PC-3 (cell line): ENCODE results near the gene SIVA1. TPM values are rescaled to one million over a fixed set of nuclear protein-coding genes. Genes with fewer than 3 reads are reported as not detected.
"Not testable (repeated sequence)": the region's sequence is repeated elsewhere in the genome, so short reads cannot be mapped to it uniquely, and the experiment has no call there.

ENCODE experiments used
- ATAC-seq: fragments of 200-7000 bp; cut with Tn5 transposase; 2 replicates; pipeline ENCODE4 v1.9.1; 2020; ENCODE audit warnings: mild to moderate bottlenecking, moderate library complexity
- BruUV-seq: library from RNA; stranded (reverse); fragments of 400-500 nt; replicated peaks from 2 replicates; lab custom pipeline; 2021; lab: Mats Ljungman, UMichigan
- CTCF ChIA-PET: fragments of 300-600 bp; sonication (Branson Sonifier 250); formaldehyde crosslinking; loops from one replicate; lab custom pipeline; 2022; ENCODE audit warnings: antibody characterized with exemption; lab: Charles Lee
- POLR2A ChIA-PET: fragments of 300-600 bp; sonication (Branson Sonifier 250); formaldehyde crosslinking; loops from one replicate; lab custom pipeline; 2022; ENCODE audit warnings: antibody characterized with exemption; ENCODE audit not compliant: unreplicated experiment; lab: Charles Lee
- DNase-seq: peaks from one replicate; pipeline ENCODE4 v3.0.0-alpha.2; 2015
- H2AFZ ChIP-seq: fragments of 300-600 bp; sonication (generic); 2 replicates; pipeline ENCODE4 v1.6.0; 2016; ENCODE audit warnings: antibody characterized with exemption, low read length
- H3F3A ChIP-seq: fragments of 300-600 bp; sonication (generic); one replicate; pipeline ENCODE4 v1.6.0; 2017; ENCODE audit warnings: antibody characterized with exemption, low read length, control low read depth, mild to moderate bottlenecking; ENCODE audit not compliant: unreplicated experiment
- H3K27ac ChIP-seq: fragments of 300-600 bp; sonication (generic); 2 replicates; pipeline ENCODE4 v1.5.1; 2016; ENCODE audit warnings: mild to moderate bottlenecking, low read length
- H3K27me3 ChIP-seq: fragments of 300-600 bp; sonication (generic); 2 replicates; pipeline ENCODE4 v1.6.1; 2016; ENCODE audit warnings: low read length, mixed read lengths
- H3K36me3 ChIP-seq: fragments of 300-600 bp; sonication (generic); 2 replicates; pipeline ENCODE4 v1.6.1; 2016; ENCODE audit warnings: low read depth, mixed run types, low read length, mixed read lengths
- H3K4me1 ChIP-seq: fragments of 300-600 bp; sonication (generic); 2 replicates; pipeline ENCODE4 v1.5.1; 2016; ENCODE audit warnings: low read length; ENCODE audit not compliant: insufficient read depth
- H3K4me2 ChIP-seq: fragments of 300-600 bp; sonication (generic); 2 replicates; pipeline ENCODE4 v1.6.0; 2016; ENCODE audit warnings: low read length
- H3K4me3 ChIP-seq: fragments of 300-600 bp; sonication (generic); 2 replicates; pipeline ENCODE4 v1.5.1; 2016; ENCODE audit warnings: mild to moderate bottlenecking, low read length, mixed read lengths
- H3K79me2 ChIP-seq: fragments of 300-600 bp; sonication (generic); 2 replicates; pipeline ENCODE4 v1.6.1; 2017; ENCODE audit warnings: low read length, mixed read lengths
- H3K9ac ChIP-seq: fragments of 300-600 bp; sonication (generic); 2 replicates; pipeline ENCODE4 v1.6.0; 2016; ENCODE audit warnings: mild to moderate bottlenecking, low read length
- H3K9me2 ChIP-seq: fragments of 300-600 bp; sonication (generic); replicated peaks from 2 replicates; pipeline ENCODE4 v1.6.1; 2016; ENCODE audit warnings: mixed run types, low read length, mixed read lengths
- H3K9me3 ChIP-seq: fragments of 300-600 bp; sonication (generic); 2 replicates; pipeline ENCODE4 v1.6.1; 2016; ENCODE audit warnings: low read length, mixed read lengths
- H4K20me1 ChIP-seq: fragments of 300-600 bp; sonication (generic); 2 replicates; pipeline ENCODE4 v1.6.1; 2016; ENCODE audit warnings: low read length, mixed read lengths
- EZH2 ChIP-seq: fragments of 300-600 bp; sonication (generic); IDR thresholded peaks from one replicate; pipeline ENCODE4 v1.6.1; 2017; ENCODE audit warnings: antibody characterized with exemption, mild to moderate bottlenecking, low read length; ENCODE audit not compliant: unreplicated experiment
- EZH2phosphoT487 ChIP-seq: fragments of 300-600 bp; sonication (generic); IDR thresholded peaks from 2 replicates; pipeline ENCODE4 v1.6.1; 2018; ENCODE audit warnings: mild to moderate bottlenecking, antibody characterized with exemption, low read length, borderline replicate concordance
- intact Hi-C: fragments of 100-400 bp; cut with micrococcal nuclease; formaldehyde crosslinking; loops from 2 replicates; pipeline ENCODE4 v1.9.0; 2023
- total RNA-seq: library from RNA; depleted of rRNA; stranded (reverse); fragments of >200 nt; gene quantifications from 2 replicates; pipeline ENCODE4 v1.2.3, GENCODE V29; 2014
- TF ChIP-seq, protein P1 (sequence below): fragments of 300-600 bp; sonication (generic); conservative IDR thresholded peaks from 2 replicates; pipeline ENCODE4 v1.5.1; 2017; ENCODE audit warnings: antibody characterized with exemption, low read depth, mild to moderate bottlenecking, low read length

SIVA1 gene
- total RNA-seq, 1 experiment from 2014 or later = 375 TPM

DNA sequence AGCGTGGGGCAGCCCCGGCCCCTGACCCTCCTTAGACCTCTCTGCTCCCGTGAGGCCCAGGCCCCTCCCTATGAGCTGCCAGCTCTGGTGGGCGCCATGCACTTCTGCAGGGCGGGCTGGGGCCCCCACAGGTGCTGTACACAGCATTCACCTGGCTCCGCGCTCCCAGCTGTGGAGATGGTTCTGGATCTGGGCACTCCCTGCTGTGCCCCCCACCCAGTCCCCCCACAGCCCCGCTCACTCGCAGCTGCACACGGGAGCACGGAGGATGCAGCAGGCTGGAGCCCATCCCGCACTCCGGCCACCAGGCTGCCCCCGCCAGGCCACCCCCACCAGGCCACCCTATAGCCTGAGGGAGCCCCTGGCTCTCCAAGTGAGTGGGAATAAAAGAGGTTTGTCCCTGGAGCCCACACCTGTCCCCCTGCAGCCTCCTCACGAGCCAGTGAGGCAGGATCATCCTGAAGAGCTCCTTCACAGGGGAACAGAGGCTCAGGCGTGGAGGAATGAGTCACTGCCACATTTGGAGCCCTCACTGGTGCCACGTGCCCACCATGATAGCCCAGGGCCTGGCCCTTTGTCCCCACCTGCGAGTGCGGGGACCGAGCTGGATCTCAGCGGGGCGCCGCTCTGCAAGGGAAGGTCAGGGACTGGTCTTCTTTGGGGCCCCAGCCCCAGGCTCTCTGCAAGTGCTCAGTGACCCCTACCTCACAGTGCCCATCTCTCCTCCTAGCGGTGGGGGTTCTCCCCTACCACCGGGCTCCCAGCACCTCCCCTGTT, 27.0 kb upstream of the SIVA1 start:
- no peak overlapping the region for H3K9ac ChIP-seq
- no peak overlapping the region for H2AFZ ChIP-seq
- H3K4me1 ChIP-seq = peaks cover 7% of the 10 kb centered on the region
- H3K27ac ChIP-seq = no peak overlapping the region
- no peaks in the 10 kb centered on the region for H3K9me2 ChIP-seq
- H3K27me3 ChIP-seq = no peaks in the 10 kb centered on the region
- H3F3A ChIP-seq = no peaks in the 10 kb centered on the region
- intact Hi-C loops = loop anchor here (2.0 kb wide), 1 partner anchor 21 kb away; no protein-coding TSS in a partner anchor
- ChIA-PET POLR2A (no interaction called here), CTCF (no interaction called here)
- BruUV-seq = no TSS peak
- no peaks in the 10 kb centered on the region for H3K9me3 ChIP-seq
- TF ChIP-seq EZH2phosphoT487 (no peak), EZH2 (no peak)
- TF ChIP-seq, protein P1, sequence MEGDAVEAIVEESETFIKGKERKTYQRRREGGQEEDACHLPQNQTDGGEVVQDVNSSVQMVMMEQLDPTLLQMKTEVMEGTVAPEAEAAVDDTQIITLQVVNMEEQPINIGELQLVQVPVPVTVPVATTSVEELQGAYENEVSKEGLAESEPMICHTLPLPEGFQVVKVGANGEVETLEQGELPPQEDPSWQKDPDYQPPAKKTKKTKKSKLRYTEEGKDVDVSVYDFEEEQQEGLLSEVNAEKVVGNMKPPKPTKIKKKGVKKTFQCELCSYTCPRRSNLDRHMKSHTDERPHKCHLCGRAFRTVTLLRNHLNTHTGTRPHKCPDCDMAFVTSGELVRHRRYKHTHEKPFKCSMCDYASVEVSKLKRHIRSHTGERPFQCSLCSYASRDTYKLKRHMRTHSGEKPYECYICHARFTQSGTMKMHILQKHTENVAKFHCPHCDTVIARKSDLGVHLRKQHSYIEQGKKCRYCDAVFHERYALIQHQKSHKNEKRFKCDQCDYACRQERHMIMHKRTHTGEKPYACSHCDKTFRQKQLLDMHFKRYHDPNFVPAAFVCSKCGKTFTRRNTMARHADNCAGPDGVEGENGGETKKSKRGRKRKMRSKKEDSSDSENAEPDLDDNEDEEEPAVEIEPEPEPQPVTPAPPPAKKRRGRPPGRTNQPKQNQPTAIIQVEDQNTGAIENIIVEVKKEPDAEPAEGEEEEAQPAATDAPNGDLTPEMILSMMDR = no peak
- no peak overlapping the region for H3K4me2 ChIP-seq
- no peaks in the 10 kb centered on the region for H3K79me2 ChIP-seq
- ATAC-seq (no peak), DNase-seq (no peak)
- H3K4me3 ChIP-seq = no peak overlapping the region
- H3K36me3 ChIP-seq = no peaks in the 10 kb centered on the region
- no peaks in the 10 kb centered on the region for H4K20me1 ChIP-seq

DNA sequence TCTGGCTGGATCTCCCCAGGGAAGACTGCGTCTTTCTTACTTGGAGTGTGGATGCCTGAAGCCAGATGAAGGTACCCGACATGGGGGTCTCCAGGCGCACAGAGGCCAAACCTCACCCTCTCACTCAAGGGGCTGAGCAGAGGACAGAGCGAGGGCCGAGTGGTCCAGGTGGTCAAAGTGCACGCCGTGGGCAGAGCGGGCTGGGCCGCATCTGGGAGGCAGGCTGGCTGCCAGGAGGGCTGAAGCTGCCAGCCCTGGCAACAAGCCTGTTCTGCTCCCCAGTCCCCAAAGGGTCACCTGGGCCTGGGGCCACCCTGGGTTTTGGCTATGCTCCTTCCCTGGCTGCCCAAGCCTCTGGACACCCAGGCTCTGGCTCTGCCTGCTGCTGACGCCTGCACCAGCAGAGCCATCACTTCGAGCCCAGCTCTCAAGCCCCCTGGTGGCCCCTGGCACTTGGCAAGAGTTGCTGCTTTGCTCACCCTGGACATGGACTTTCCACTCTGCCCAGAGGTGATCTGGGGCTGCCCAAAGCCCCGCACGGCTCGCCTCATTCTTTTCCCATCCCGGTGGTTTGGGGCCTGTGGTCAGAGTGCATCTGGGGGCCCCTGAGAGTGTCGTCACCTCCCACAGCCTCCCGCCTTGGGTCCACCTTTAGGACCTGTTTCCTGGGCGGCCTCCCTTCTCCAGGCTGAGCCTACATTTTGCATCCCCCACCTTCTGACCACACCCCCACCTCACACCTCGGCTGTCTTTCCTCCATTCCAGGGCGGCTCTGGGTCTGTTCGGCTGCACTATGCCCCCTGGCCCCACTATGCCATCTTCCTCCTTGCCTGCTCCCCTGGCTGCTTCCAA, 26.1 kb upstream of the SIVA1 start:
- Histone ChIP-seq H3K9me3 (no peaks in the 10 kb centered on the region), H3K79me2 (no peaks in the 10 kb centered on the region), H3K4me1 (peaks cover 7% of the 10 kb centered on the region), H3F3A (no peaks in the 10 kb centered on the region), H3K9ac (no peak overlapping the region), H3K9me2 (no peaks in the 10 kb centered on the region), H2AFZ (no peak overlapping the region), H4K20me1 (no peaks in the 10 kb centered on the region), H3K4me3 (no peak overlapping the region), H3K4me2 (no peak overlapping the region), H3K36me3 (no peaks in the 10 kb centered on the region), H3K27me3 (no peaks in the 10 kb centered on the region), H3K27ac (no peak overlapping the region)
- DNase-seq (no peak), ATAC-seq (no peak)
- intact Hi-C loops = no loop called here
- CTCF ChIA-PET = no interaction called here
- POLR2A ChIA-PET = no interaction called here
- TF ChIP-seq, protein P1 = peak; percentile 24; the same call in 1 of the 2 replicates
- no peak for TF ChIP-seq EZH2
- BruUV-seq = no TSS peak

DNA sequence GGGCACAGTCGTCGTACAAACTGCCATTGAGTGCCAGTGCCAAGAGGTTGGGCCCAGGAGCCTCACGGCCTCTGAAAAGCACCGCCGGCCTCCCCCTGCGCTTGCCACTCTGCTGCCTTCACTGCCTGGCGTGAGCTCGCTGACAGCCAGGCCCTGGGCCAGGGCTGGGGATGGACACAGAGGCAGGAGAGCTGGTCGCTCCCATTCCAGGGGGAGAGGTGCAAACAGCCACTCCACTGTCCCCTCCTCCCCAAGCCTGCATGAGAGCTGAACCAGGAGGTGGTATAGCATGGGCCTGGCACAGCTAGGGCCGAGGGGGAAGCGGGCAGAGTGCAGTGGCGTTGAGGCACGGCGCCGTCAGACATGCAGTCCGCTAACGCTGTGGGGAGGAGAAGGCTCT, 24.3 kb upstream of the SIVA1 start:
- H3K9me3 ChIP-seq = no peaks in the 10 kb centered on the region
- no peaks in the 10 kb centered on the region for H3K79me2 ChIP-seq
- no peak overlapping the region for H3K4me3 ChIP-seq
- H4K20me1 ChIP-seq = no peaks in the 10 kb centered on the region
- intact Hi-C loops = no loop called here
- H3K27me3 ChIP-seq = no peaks in the 10 kb centered on the region
- H3F3A ChIP-seq = no peaks in the 10 kb centered on the region
- DNase-seq = no peak
- CTCF ChIA-PET = no interaction called here
- no peak overlapping the region for H3K27ac ChIP-seq
- H3K36me3 ChIP-seq = no peaks in the 10 kb centered on the region
- peaks cover 19% of the 10 kb centered on the region for H3K4me1 ChIP-seq
- TF ChIP-seq, protein P1 = no peak
- TF ChIP-seq EZH2phosphoT487 = no peak
- no peak for TF ChIP-seq EZH2
- POLR2A ChIA-PET = no interaction called here
- H3K9ac ChIP-seq = no peak overlapping the region
- H2AFZ ChIP-seq = no peak overlapping the region
- ATAC-seq = no peak
- no TSS peak for BruUV-seq
- H3K9me2 ChIP-seq = no peaks in the 10 kb centered on the region
- no peak overlapping the region for H3K4me2 ChIP-seq

DNA sequence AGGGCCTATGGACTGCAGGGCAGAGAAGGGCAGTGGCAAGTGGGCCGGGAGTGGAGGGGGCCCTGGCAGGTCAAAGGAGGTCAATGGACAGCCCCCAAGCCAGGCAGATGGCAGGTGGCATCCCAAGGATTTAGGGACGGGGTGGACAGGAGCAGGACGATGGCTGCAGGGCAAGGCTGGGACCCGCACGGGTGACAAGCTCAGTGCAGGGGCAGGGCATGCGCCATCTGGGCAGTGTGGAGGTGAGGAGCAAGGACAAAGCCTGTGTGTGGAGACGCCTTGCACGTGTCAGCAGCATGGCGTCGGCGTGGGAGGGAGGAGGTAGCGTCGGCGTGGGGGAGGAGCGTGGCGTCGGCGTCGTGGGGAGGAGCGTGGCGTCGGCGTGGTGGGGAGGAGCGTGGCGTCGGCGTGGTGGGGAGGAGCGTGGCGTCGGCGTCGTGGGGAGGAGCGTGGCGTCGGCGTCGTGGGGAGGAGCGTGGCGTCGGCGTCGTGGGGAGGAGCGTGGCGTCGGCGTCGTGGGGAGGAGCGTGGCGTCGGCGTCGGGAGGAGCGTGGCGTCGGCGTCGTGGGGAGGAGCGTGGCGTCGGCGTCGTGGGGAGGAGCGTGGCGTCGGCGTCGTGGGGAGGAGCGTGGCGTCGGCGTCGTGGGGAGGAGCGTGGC, 23.6 kb upstream of the SIVA1 start:
- H3K4me1 ChIP-seq = peaks cover 19% of the 10 kb centered on the region
- CTCF ChIA-PET, H3K36me3 ChIP-seq, POLR2A ChIA-PET, intact Hi-C loops, H3K4me2 ChIP-seq, ATAC-seq, H3K27ac ChIP-seq, H3K4me3 ChIP-seq, H3K9me3 ChIP-seq, DNase-seq, H3K27me3 ChIP-seq, H3K9me2 ChIP-seq, H3K9ac ChIP-seq, H3F3A ChIP-seq, BruUV-seq, H4K20me1 ChIP-seq, H3K79me2 ChIP-seq, H2AFZ ChIP-seq: not testable (repeated sequence)
